ENCODE results near the gene RERE.

RERE gene

DNA sequence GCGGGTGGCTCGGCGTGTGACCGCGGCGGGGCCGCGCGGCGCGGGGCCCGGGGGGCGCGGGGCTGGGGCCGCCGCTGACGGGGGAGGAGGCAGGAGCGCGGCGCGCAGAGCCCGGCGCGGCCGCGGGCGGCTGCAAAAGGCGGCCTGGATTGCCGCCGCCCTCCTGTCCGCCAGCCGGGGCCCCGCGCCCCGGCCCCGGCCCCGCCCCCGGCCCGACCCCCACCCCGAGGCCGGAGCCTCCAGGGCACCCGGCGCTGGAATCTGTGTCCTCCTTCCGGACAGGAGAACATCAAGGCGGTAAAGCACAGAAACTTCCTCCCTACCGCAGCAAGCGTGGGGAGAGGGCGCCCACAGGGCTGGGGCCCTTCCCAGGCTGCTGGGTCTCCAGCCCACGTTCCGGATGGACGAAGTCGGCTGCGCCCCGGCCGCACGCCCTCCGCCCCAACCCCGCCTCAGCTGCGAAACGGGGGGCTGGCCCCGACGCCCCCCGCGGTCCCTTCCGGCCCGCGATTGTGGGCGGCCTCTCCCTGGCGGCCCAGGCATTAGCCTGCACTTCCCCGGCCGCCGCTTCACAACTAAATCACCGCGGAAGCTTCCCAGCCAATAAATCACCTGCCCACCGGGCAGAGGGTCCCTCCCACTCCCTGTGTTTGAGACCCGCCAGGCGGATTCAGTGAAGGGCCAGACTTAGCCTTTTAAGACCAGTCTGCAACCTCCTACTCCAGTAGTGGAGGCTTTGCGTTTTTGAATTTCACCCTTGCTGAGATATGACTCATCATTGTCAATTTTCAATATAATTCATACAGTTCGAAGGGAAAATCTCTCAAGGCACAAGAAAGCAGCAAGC is 393.5 kb downstream of the RERE start:
- H3K9me3 ChIP-seq (ENCODE audit: insufficient read depth, low read length): no peaks in the 10 kb centered on the region
- peaks cover 57% of the 10 kb centered on the region for H3K79me2 ChIP-seq (ENCODE audit: insufficient read depth, low read length)
- peaks cover 28% of the 10 kb centered on the region for H3K36me3 ChIP-seq (ENCODE audit: low read length)
- TF ChIP-seq CTCF (IDR thresholded peaks at IDR 0.05; ENCODE audit: insufficient read depth, low read length, poor library complexity, severe bottlenecking) (no peak), EZH2phosphoT487 (conservative IDR thresholded peaks at IDR 0.05; ENCODE audit: low read length) (no peak)
- peak overlapping the region; percentile 73 for H3K4me3 ChIP-seq (ENCODE audit: insufficient read depth, low read length, poor library complexity, severe bottlenecking)
- H3F3A ChIP-seq (ENCODE audit: insufficient read depth): peaks cover 45% of the 10 kb centered on the region
- H3K27me3 ChIP-seq (ENCODE audit: low read length): no peaks in the 10 kb centered on the region
- H3K27ac ChIP-seq (ENCODE audit: low read depth, low read length): peak overlapping the region; percentile 99
- peaks cover 9% of the 10 kb centered on the region; the same call in 1 of the 2 replicates for H4K20me1 ChIP-seq (ENCODE audit: low read depth, low read length)
- H3K4me2 ChIP-seq (ENCODE audit: low read depth, low read length, poor library complexity, severe bottlenecking): peak overlapping the region; percentile 74
- H3K9ac ChIP-seq (ENCODE audit: low read length): peak overlapping the region; percentile 91
- no peak overlapping the region for H2AFZ ChIP-seq (ENCODE audit: low read depth, low read length, severe bottlenecking)
- H3K9me2 ChIP-seq (replicated peaks; ENCODE audit: insufficient read depth, low read length): no peaks in the 10 kb centered on the region

GRCh38 chr1:8423269-8423691 is 394.2 kb downstream of the RERE start:
- no peaks in the 10 kb centered on the region for H3K27me3 ChIP-seq (ENCODE audit: low read length)
- H4K20me1 ChIP-seq (ENCODE audit: low read depth, low read length): peaks cover 9% of the 10 kb centered on the region; the same call in 1 of the 2 replicates
- H3K4me2 ChIP-seq (ENCODE audit: low read depth, low read length, poor library complexity, severe bottlenecking): peak overlapping the region; percentile 74
- no peaks in the 10 kb centered on the region for H3K9me3 ChIP-seq (ENCODE audit: insufficient read depth, low read length)
- H3K9ac ChIP-seq (ENCODE audit: low read length): peak overlapping the region; percentile 91
- H3K79me2 ChIP-seq (ENCODE audit: insufficient read depth, low read length): peaks cover 61% of the 10 kb centered on the region
- peak overlapping the region; percentile 99 for H3K27ac ChIP-seq (ENCODE audit: low read depth, low read length)
- TF ChIP-seq EZH2phosphoT487 (conservative IDR thresholded peaks at IDR 0.05; ENCODE audit: low read length) (no peak), CTCF (IDR thresholded peaks at IDR 0.05; ENCODE audit: insufficient read depth, low read length, poor library complexity, severe bottlenecking) (no peak)
- H2AFZ ChIP-seq (ENCODE audit: low read depth, low read length, severe bottlenecking): no peak overlapping the region
- peaks cover 39% of the 10 kb centered on the region for H3F3A ChIP-seq (ENCODE audit: insufficient read depth)
- peak overlapping the region; percentile 73 for H3K4me3 ChIP-seq (ENCODE audit: insufficient read depth, low read length, poor library complexity, severe bottlenecking)
- H3K9me2 ChIP-seq (replicated peaks; ENCODE audit: insufficient read depth, low read length): no peaks in the 10 kb centered on the region
- H3K36me3 ChIP-seq (ENCODE audit: low read length): peaks cover 35% of the 10 kb centered on the region

GRCh38 chr1:8422510-8423268 is 394.8 kb downstream of the RERE start:
- H3K9ac ChIP-seq (ENCODE audit: low read length): peak overlapping the region; percentile 91
- H3K4me3 ChIP-seq (ENCODE audit: insufficient read depth, low read length, poor library complexity, severe bottlenecking): peak overlapping the region; percentile 73
- H3K79me2 ChIP-seq (ENCODE audit: insufficient read depth, low read length): peaks cover 67% of the 10 kb centered on the region
- peaks cover 40% of the 10 kb centered on the region for H3K36me3 ChIP-seq (ENCODE audit: low read length)
- H3F3A ChIP-seq (ENCODE audit: insufficient read depth): peaks cover 33% of the 10 kb centered on the region
- H2AFZ ChIP-seq (ENCODE audit: low read depth, low read length, severe bottlenecking): no peak overlapping the region
- TF ChIP-seq CTCF (IDR thresholded peaks at IDR 0.05; ENCODE audit: insufficient read depth, low read length, poor library complexity, severe bottlenecking): no peak
- TF ChIP-seq EZH2phosphoT487 (conservative IDR thresholded peaks at IDR 0.05; ENCODE audit: low read length): no peak
- H3K27me3 ChIP-seq (ENCODE audit: low read length): no peaks in the 10 kb centered on the region
- H3K9me3 ChIP-seq (ENCODE audit: insufficient read depth, low read length): no peaks in the 10 kb centered on the region
- no peaks in the 10 kb centered on the region for H3K9me2 ChIP-seq (replicated peaks; ENCODE audit: insufficient read depth, low read length)
- H4K20me1 ChIP-seq (ENCODE audit: low read depth, low read length): peaks cover 9% of the 10 kb centered on the region; the same call in 1 of the 2 replicates
- H3K27ac ChIP-seq (ENCODE audit: low read depth, low read length): peak overlapping the region; percentile 99
- H3K4me2 ChIP-seq (ENCODE audit: low read depth, low read length, poor library complexity, severe bottlenecking): peak overlapping the region; percentile 74

Measured in SU-DHL-6 (cell line).